ENCODE data around the gene KL. TPM values are rescaled to one million over a fixed set of nuclear protein-coding genes. Genes with fewer than 3 reads are reported as not detected.

KL gene
- total and polyA plus RNA-seq, 2 experiments from 2014 or later, result 0.03 TPM; not detected in 1

DNA sequence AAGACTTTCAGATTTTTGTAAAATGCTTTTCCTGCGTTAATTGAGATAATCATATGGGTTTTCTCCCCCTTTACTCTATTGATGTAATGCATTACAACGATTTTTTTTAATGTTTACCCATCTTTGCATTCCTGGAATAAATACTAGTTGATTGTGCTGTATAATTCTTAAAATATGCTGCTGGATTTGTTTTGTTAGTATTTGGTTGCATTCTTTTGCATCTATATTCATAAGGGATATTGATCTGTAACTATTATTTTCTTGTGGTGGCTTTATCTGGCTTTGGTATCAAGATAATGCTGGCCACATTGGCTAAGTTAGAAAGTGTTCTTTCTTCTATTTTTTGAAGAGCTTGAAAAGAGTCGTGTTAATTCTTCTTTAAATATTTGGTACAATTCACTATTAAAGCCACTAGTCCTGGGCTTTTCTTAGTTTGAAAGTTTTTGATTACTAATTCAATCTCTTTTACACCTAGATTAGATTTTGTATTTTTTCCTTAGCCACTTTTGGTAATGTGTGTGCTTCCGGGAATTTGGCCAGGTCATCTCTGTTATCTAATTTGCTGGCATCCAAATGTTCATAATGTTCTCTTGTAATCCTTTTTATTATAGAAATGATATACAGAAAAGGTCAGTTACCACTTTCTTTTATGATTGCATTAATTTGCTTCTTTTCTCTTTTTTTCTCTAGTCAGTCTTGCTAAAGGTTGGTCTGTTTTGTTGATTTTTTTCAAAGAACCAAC is 29.8 kb downstream of the KL start (continued):
- TF ChIP-seq, protein P1, sequence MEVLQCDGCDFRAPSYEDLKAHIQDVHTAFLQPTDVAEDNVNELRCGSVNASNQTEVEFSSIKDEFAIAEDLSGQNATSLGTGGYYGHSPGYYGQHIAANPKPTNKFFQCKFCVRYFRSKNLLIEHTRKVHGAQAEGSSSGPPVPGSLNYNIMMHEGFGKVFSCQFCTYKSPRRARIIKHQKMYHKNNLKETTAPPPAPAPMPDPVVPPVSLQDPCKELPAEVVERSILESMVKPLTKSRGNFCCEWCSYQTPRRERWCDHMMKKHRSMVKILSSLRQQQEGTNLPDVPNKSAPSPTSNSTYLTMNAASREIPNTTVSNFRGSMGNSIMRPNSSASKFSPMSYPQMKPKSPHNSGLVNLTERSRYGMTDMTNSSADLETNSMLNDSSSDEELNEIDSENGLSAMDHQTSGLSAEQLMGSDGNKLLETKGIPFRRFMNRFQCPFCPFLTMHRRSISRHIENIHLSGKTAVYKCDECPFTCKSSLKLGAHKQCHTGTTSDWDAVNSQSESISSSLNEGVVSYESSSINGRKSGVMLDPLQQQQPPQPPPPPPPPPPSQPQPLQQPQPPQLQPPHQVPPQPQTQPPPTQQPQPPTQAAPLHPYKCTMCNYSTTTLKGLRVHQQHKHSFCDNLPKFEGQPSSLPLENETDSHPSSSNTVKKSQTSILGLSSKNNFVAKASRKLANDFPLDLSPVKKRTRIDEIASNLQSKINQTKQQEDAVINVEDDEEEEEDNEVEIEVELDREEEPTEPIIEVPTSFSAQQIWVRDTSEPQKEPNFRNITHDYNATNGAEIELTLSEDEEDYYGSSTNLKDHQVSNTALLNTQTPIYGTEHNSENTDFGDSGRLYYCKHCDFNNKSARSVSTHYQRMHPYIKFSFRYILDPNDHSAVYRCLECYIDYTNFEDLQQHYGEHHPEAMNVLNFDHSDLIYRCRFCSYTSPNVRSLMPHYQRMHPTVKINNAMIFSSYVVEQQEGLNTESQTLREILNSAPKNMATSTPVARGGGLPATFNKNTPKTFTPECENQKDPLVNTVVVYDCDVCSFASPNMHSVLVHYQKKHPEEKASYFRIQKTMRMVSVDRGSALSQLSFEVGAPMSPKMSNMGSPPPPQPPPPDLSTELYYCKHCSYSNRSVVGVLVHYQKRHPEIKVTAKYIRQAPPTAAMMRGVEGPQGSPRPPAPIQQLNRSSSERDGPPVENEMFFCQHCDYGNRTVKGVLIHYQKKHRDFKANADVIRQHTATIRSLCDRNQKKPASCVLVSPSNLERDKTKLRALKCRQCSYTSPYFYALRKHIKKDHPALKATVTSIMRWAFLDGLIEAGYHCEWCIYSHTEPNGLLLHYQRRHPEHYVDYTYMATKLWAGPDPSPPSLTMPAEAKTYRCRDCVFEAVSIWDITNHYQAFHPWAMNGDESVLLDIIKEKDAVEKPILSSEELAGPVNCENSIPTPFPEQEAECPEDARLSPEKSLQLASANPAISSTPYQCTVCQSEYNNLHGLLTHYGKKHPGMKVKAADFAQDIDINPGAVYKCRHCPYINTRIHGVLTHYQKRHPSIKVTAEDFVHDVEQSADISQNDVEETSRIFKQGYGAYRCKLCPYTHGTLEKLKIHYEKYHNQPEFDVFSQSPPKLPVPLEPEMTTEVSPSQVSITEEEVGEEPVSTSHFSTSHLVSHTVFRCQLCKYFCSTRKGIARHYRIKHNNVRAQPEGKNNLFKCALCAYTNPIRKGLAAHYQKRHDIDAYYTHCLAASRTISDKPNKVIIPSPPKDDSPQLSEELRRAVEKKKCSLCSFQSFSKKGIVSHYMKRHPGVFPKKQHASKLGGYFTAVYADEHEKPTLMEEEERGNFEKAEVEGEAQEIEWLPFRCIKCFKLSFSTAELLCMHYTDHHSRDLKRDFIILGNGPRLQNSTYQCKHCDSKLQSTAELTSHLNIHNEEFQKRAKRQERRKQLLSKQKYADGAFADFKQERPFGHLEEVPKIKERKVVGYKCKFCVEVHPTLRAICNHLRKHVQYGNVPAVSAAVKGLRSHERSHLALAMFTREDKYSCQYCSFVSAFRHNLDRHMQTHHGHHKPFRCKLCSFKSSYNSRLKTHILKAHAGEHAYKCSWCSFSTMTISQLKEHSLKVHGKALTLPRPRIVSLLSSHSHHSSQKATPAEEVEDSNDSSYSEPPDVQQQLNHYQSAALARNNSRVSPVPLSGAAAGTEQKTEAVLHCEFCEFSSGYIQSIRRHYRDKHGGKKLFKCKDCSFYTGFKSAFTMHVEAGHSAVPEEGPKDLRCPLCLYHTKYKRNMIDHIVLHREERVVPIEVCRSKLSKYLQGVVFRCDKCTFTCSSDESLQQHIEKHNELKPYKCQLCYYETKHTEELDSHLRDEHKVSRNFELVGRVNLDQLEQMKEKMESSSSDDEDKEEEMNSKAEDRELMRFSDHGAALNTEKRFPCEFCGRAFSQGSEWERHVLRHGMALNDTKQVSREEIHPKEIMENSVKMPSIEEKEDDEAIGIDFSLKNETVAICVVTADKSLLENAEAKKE (CRISPR knock-in tag; IDR thresholded peaks at IDR 0.05), result no peak
- TF ChIP-seq EZH2phosphoT487 (IDR thresholded peaks at IDR 0.05; ENCODE audit: unreplicated experiment) (no peak), STAT1 (IDR thresholded peaks at IDR 0.05; ENCODE audit: unreplicated experiment) (no peak)

DNA sequence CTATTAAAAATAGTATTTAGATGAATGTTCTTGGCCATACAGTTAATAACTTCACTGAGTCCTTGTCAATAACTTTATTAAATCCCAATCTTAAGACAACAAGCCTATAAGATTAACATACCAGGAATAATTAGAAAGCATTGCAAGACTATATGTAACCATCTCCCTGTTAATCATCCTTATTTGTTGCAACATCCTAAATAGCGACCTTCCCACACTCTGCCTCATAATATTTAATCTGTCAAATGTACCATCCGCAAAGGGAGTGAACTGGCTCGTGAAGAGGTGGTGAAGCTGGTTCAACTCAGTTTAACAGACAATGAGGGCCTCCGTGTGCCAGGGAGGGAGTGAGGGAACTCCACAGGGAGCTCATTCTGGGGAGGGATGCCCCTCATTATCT is 33.9 kb downstream of the KL start:
- Mint-ChIP-seq H3K4me1 (no peaks in the 10 kb centered on the region), H3K27ac (no peak overlapping the region), H3K9me3 (no peaks in the 10 kb centered on the region), H3K4me3 (no peak overlapping the region), H3K36me3 (ENCODE audit: low read depth) (no peaks in the 10 kb centered on the region), H3K27me3 (ENCODE audit: insufficient read depth, low read depth, poor library complexity) (no peaks in the 10 kb centered on the region)
- no peaks in the 10 kb centered on the region for H3K27me3 ChIP-seq (ENCODE audit: insufficient read depth)
- no peak overlapping the region for H3K27ac ChIP-seq (ENCODE audit: low read depth)
- no peak for ATAC-seq
- no peaks in the 10 kb centered on the region for H4K20me1 ChIP-seq (replicated peaks; ENCODE audit: insufficient read depth)
- DNase-seq (ENCODE audit: low spot score), result no peak
- no peak overlapping the region for H2AFZ ChIP-seq
- no peaks in the 10 kb centered on the region for H3F3A ChIP-seq (replicated peaks; ENCODE audit: low read depth)
- H3K4me1 ChIP-seq (ENCODE audit: insufficient read depth), result no peaks in the 10 kb centered on the region
- H3K9me2 ChIP-seq (ENCODE audit: insufficient read depth), result no peaks in the 10 kb centered on the region
- no peak overlapping the region for H3K4me2 ChIP-seq
- TF ChIP-seq NANOG (IDR thresholded peaks at IDR 0.05; ENCODE audit: borderline replicate concordance), result no peak
- TF ChIP-seq EZH2 (IDR thresholded peaks at IDR 0.05; ENCODE audit: low read depth, unreplicated experiment), result no peak
- no peak overlapping the region for H3K4me3 ChIP-seq
- H3K36me3 ChIP-seq (ENCODE audit: insufficient read depth), result no peaks in the 10 kb centered on the region
- H3K79me2 ChIP-seq (replicated peaks; ENCODE audit: insufficient read depth), result no peaks in the 10 kb centered on the region
